Left ventricle myocardium inferior (tissue), 1 donor: ENCODE measurements around the gene MRPL2. TPM values are rescaled to one million over a fixed set of nuclear protein-coding genes. Genes with fewer than 3 reads are reported as not detected.

ENCODE experiments used
- DNase-seq: peaks from one replicate; pipeline ENCODE4 v3.0.0-alpha.2; 2020
- H3K27ac ChIP-seq: fragments of 200-600 bp; replicated peaks from 2 replicates; pipeline ENCODE4 v1.8.0; 2021
- H3K27me3 ChIP-seq: fragments of 200-600 bp; 2 replicates; pipeline ENCODE4 v1.8.0; 2021; ENCODE audit warnings: low read depth
- H3K36me3 ChIP-seq: fragments of 200-600 bp; 2 replicates; pipeline ENCODE4 v1.8.0; 2021
- H3K4me1 ChIP-seq: fragments of 200-600 bp; 2 replicates; pipeline ENCODE4 v1.8.0; 2021
- H3K4me3 ChIP-seq: fragments of 200-600 bp; 2 replicates; pipeline ENCODE4 v1.8.0; 2021; ENCODE audit warnings: mild to moderate bottlenecking, moderate library complexity
- H3K9me3 ChIP-seq: fragments of 200-600 bp; replicated peaks from 2 replicates; pipeline ENCODE4 v1.8.0; 2021
- intact Hi-C: fragments of 100-400 bp; cut with micrococcal nuclease; formaldehyde crosslinking; loops from one replicate; pipeline ENCODE4 v1.11.0; 2022
- total RNA-seq: library from RNA; stranded (reverse); fragmentation: NEBNext Ultra II Directional; extraction: Animal tissue kit (Norgen Biotek cat#: 25700); gene quantifications from one replicate; pipeline ENCODE4 v1.2.1, GENCODE V29; 2021
- TF ChIP-seq, protein P1 (sequence below): fragments of 200-600 bp; IDR thresholded peaks from 2 replicates; pipeline ENCODE4 v1.8.0; 2021; ENCODE audit warnings: antibody characterized with exemption, mild to moderate bottlenecking, borderline replicate concordance
- donor health status: DM: no; HTN: yes; CAD: no; lungs with severe emphysema.

MRPL2 gene
- total RNA-seq, 1 donor from 2014 or later, result 94.9 TPM

DNA sequence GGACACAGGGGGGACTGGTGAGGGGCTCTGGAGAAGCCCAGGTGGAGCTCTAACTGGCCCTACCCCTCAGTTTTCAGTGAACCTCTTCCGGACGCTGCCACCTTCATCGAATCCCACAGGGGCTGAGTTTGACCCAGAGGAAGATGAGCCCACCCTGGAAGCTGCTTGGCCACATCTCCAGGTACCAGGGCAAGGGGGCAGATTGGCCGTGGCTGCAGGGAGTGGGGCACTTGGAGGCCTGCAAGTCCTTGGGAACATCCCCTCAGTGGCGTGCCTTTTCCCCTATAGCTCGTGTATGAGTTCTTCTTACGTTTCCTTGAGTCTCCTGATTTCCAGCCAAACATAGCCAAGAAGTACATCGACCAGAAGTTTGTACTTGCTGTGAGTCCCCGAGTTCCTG is 52.1 kb downstream of the MRPL2 start:
- peaks cover 72% of the 10 kb centered on the region for H3K36me3 ChIP-seq
- H3K4me3 ChIP-seq, result no peak overlapping the region
- no peaks in the 10 kb centered on the region for H3K27me3 ChIP-seq
- DNase-seq, result no peak
- no peaks in the 10 kb centered on the region for H3K9me3 ChIP-seq
- H3K4me1 ChIP-seq, result peaks cover 6% of the 10 kb centered on the region
- TF ChIP-seq, protein P1, sequence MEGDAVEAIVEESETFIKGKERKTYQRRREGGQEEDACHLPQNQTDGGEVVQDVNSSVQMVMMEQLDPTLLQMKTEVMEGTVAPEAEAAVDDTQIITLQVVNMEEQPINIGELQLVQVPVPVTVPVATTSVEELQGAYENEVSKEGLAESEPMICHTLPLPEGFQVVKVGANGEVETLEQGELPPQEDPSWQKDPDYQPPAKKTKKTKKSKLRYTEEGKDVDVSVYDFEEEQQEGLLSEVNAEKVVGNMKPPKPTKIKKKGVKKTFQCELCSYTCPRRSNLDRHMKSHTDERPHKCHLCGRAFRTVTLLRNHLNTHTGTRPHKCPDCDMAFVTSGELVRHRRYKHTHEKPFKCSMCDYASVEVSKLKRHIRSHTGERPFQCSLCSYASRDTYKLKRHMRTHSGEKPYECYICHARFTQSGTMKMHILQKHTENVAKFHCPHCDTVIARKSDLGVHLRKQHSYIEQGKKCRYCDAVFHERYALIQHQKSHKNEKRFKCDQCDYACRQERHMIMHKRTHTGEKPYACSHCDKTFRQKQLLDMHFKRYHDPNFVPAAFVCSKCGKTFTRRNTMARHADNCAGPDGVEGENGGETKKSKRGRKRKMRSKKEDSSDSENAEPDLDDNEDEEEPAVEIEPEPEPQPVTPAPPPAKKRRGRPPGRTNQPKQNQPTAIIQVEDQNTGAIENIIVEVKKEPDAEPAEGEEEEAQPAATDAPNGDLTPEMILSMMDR, result no peak
- intact Hi-C loops, result no loop called here
- H3K27ac ChIP-seq, result no peak overlapping the region

DNA sequence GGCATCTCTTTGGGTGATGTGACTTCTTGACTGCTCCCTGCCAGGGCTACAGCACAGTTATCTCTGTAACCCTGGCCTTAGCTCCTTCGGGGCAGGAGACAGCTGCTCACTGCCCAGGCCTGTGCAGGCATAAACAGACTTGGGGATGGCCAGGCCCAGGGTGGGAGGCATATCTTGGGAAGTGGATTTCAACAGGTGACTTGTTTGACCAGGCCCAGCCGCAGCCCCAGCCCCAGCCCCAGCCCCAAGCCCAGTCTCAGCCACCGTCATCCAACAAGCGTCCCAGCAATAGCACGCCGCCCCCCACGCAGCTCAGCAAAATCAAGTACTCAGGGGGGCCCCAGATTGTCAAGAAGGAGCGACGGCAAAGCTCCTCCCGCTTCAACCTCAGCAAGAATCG is 53.0 kb downstream of the MRPL2 start:
- Histone ChIP-seq H3K27me3 (no peaks in the 10 kb centered on the region), H3K27ac (no peak overlapping the region), H3K9me3 (no peaks in the 10 kb centered on the region), H3K4me1 (peaks cover 6% of the 10 kb centered on the region), H3K36me3 (peaks cover 63% of the 10 kb centered on the region), H3K4me3 (no peak overlapping the region)
- TF ChIP-seq, protein P1, result no peak
- intact Hi-C loops, result no loop called here
- DNase-seq, result no peak

DNA sequence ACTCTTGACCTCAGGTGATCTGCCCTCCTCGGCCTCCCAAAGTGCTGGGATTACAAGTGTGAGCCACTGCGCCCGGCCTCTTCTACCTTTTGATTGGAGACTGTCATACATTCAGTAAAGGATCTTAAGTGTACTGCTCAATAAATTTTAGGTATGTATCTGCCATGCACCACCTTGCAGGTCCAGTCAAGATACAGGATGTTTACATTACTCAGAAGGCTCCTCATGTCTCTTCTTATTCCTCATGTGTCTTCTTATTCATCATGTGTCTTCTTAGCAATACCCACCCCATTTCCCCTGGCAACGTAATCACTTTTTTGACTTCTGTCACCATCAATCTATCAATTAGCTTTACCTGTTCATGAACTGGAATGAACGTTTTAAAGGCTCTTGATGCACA is 53.4 kb downstream of the MRPL2 start:
- H3K27ac ChIP-seq, result no peak overlapping the region
- no peak overlapping the region for H3K4me3 ChIP-seq
- peaks cover 6% of the 10 kb centered on the region for H3K4me1 ChIP-seq
- no peaks in the 10 kb centered on the region for H3K9me3 ChIP-seq
- H3K36me3 ChIP-seq, result peaks cover 61% of the 10 kb centered on the region
- TF ChIP-seq, protein P1, result no peak
- no peaks in the 10 kb centered on the region for H3K27me3 ChIP-seq
- intact Hi-C loops, result no loop called here
- DNase-seq, result no peak

Other genes with a start within 250 kb of the MRPL2 start
- gene RPL7L1, start 179.8 kb downstream of the MRPL2 start, total RNA-seq, result 42.2 TPM
- not detected for gene PTCRA, start 143.4 kb downstream of the MRPL2 start, total RNA-seq
- gene CNPY3, start 130.0 kb downstream of the MRPL2 start, total RNA-seq, result 20.1 TPM
- gene GNMT, start 98.7 kb downstream of the MRPL2 start, total RNA-seq, result 0.77 TPM
- gene PEX6, start 80.3 kb downstream of the MRPL2 start, total RNA-seq, result 28.9 TPM
- gene PPP2R5D, start 74.9 kb downstream of the MRPL2 start, total RNA-seq, result 32.7 TPM
- 32.6 TPM for gene MEA1, start 45.5 kb downstream of the MRPL2 start, total RNA-seq
- gene KLHDC3, start 45.2 kb downstream of the MRPL2 start, total RNA-seq, result 108 TPM
- 24.8 TPM for gene RRP36, start 37.8 kb downstream of the MRPL2 start, total RNA-seq
- gene CUL7, start 5.6 kb downstream of the MRPL2 start, total RNA-seq, result 7.0 TPM
- 36.1 TPM for gene KLC4, start 197 bp upstream of the MRPL2 start, total RNA-seq
- 2.6 TPM for gene PTK7, start 16.9 kb upstream of the MRPL2 start, total RNA-seq
- gene SRF, start 111.8 kb upstream of the MRPL2 start, total RNA-seq, result 61.8 TPM
- gene CUL9, start 122.8 kb upstream of the MRPL2 start, total RNA-seq, result 14.7 TPM
- gene DNPH1, start 170.0 kb upstream of the MRPL2 start, total RNA-seq, result 27.7 TPM
- 0.27 TPM for gene TTBK1, start 184.0 kb upstream of the MRPL2 start, total RNA-seq
- gene SLC22A7, start 238.8 kb upstream of the MRPL2 start, total RNA-seq, result not detected
- 42.3 TPM for gene CRIP3, start 249.4 kb upstream of the MRPL2 start, total RNA-seq